Hepatocyte (in vitro differentiated cells): Measurements from ENCODE around the gene EPHA8. TPM values are rescaled to one million over a fixed set of nuclear protein-coding genes. Genes with fewer than 3 reads are reported as not detected.

ENCODE experiments used
- DNase-seq: peaks from one replicate; pipeline ENCODE4 v3.0.0-alpha.2; 2016; ENCODE audit warnings: low spot score
- H2AFZ ChIP-seq: fragments of 200-600 bp; sonication (generic); 2 replicates; pipeline ENCODE4 v1.6.0; 2016; ENCODE audit warnings: antibody characterized with exemption, mild to moderate bottlenecking
- H3K27ac ChIP-seq: fragments of 200-600 bp; sonication (generic); 2 replicates; pipeline ENCODE4 v1.5.1; 2016; ENCODE audit warnings: mild to moderate bottlenecking
- H3K27me3 ChIP-seq: fragments of 200-600 bp; sonication (generic); 2 replicates; pipeline ENCODE4 v1.6.1; 2016
- H3K36me3 ChIP-seq: fragments of 200-600 bp; sonication (generic); replicated peaks from 2 replicates; pipeline ENCODE4 v1.5.1; 2016; ENCODE audit warnings: low read depth; ENCODE audit not compliant: insufficient read depth
- H3K4me1 ChIP-seq: fragments of 200-600 bp; sonication (generic); 2 replicates; pipeline ENCODE4 v1.5.1; 2016; ENCODE audit warnings: mild to moderate bottlenecking, moderate library complexity; ENCODE audit not compliant: insufficient read depth
- H3K4me2 ChIP-seq: fragments of 200-600 bp; sonication (generic); 2 replicates; pipeline ENCODE4 v1.6.0; 2016
- H3K4me3 ChIP-seq: fragments of 200-600 bp; sonication (generic); 2 replicates; pipeline ENCODE4 v1.5.1; 2016; ENCODE audit warnings: mild to moderate bottlenecking
- H3K79me2 ChIP-seq: fragments of 200-600 bp; sonication (generic); 2 replicates; pipeline ENCODE4 v1.6.0; 2017; ENCODE audit warnings: mild to moderate bottlenecking
- H3K9me2 ChIP-seq: fragments of 200-600 bp; sonication (generic); replicated peaks from 2 replicates; pipeline ENCODE4 v1.6.0; 2017; ENCODE audit warnings: mild to moderate bottlenecking; ENCODE audit not compliant: insufficient read depth
- H3K9me3 ChIP-seq: fragments of 200-600 bp; sonication (generic); 2 replicates; pipeline ENCODE4 v1.5.1; 2016; ENCODE audit warnings: low read depth, mild to moderate bottlenecking
- H4K20me1 ChIP-seq: fragments of 200-600 bp; sonication (generic); 2 replicates; pipeline ENCODE4 v1.6.0; 2016; ENCODE audit warnings: mild to moderate bottlenecking; ENCODE audit not compliant: insufficient read depth, poor library complexity, severe bottlenecking
- CTCF ChIP-seq: fragments of 200-600 bp; sonication (generic); IDR thresholded peaks from 2 replicates; pipeline ENCODE4 v1.5.1; 2016; ENCODE audit warnings: antibody characterized with exemption, mild to moderate bottlenecking; ENCODE audit not compliant: poor library complexity
- EZH2 ChIP-seq: fragments of 200-600 bp; sonication (generic); IDR thresholded peaks from 2 replicates; pipeline ENCODE4 v1.6.1; 2016; ENCODE audit warnings: antibody characterized with exemption, mild to moderate bottlenecking, borderline replicate concordance
- EZH2phosphoT487 ChIP-seq: fragments of 200-600 bp; sonication (generic); IDR thresholded peaks from one replicate; pipeline ENCODE4 v1.6.1; 2018; ENCODE audit warnings: antibody characterized with exemption, mild to moderate bottlenecking, low read depth, moderate library complexity; ENCODE audit not compliant: unreplicated experiment, severe bottlenecking
- WGBS: methylation state at CpG from one replicate; pipeline ENCODE4 v1.1.6; 2016; ENCODE audit warnings: low lambda C conversion rate; ENCODE audit errors: missing lambda C conversion rate; 5-methylcytosine and 5-hydroxymethylcytosine counted together
- polyA plus RNA-seq: library from polyadenylated mRNA; unstranded; fragments of >200 nt; fragmentation: Nextera tagmentation; extraction: Ambion mirVana; gene quantifications from 2 replicates; pipeline ENCODE4 v1.2.1, GENCODE V29; 2016
- total RNA-seq: library from RNA; depleted of rRNA; stranded (reverse); fragments of >200 nt; gene quantifications from 2 replicates; pipeline ENCODE4 v1.2.3, GENCODE V29; 2014

EPHA8 gene
- total and polyA plus RNA-seq, 2 experiments from 2014 or later: not detected

- WGBS: 90% methylated on average over 2 of the region's 6 CpGs
- H3K27me3 ChIP-seq: peaks cover 34% of the 10 kb centered on the region
- no peak overlapping the region for H3K4me3 ChIP-seq
- no peak overlapping the region for H2AFZ ChIP-seq
- no peaks in the 10 kb centered on the region for H3K79me2 ChIP-seq
- no peaks in the 10 kb centered on the region for H4K20me1 ChIP-seq
- no peaks in the 10 kb centered on the region for H3K9me2 ChIP-seq
- TF ChIP-seq EZH2phosphoT487 (no peak), EZH2 (no peak), CTCF (no peak)
- no peak overlapping the region for H3K27ac ChIP-seq
- no peaks in the 10 kb centered on the region for H3K9me3 ChIP-seq
- DNase-seq: no peak
- H3K4me1 ChIP-seq: no peaks in the 10 kb centered on the region
- no peaks in the 10 kb centered on the region for H3K36me3 ChIP-seq
- H3K4me2 ChIP-seq: no peak overlapping the region
Observed at GRCh38 chr1:22547186-22547817, 16.0 kb upstream of the EPHA8 start.

- Histone ChIP-seq H3K4me3 (no peak overlapping the region), H4K20me1 (no peaks in the 10 kb centered on the region), H3K27me3 (peaks cover 34% of the 10 kb centered on the region), H3K4me1 (no peaks in the 10 kb centered on the region), H3K27ac (no peak overlapping the region), H3K9me3 (no peaks in the 10 kb centered on the region), H2AFZ (no peak overlapping the region), H3K4me2 (no peak overlapping the region), H3K36me3 (no peaks in the 10 kb centered on the region), H3K79me2 (no peaks in the 10 kb centered on the region), H3K9me2 (no peaks in the 10 kb centered on the region)
- 59% methylated on average over 12 of the region's 12 CpGs for WGBS
- TF ChIP-seq EZH2 (no peak), EZH2phosphoT487 (no peak), CTCF (no peak)
- DNase-seq: no peak
Observed at GRCh38 chr1:22547818-22548462, 15.3 kb upstream of the EPHA8 start.

- Histone ChIP-seq H3K4me2 (no peak overlapping the region), H3K36me3 (no peaks in the 10 kb centered on the region), H4K20me1 (no peaks in the 10 kb centered on the region), H3K4me3 (no peak overlapping the region), H3K9me3 (no peaks in the 10 kb centered on the region), H2AFZ (no peak overlapping the region), H3K27ac (no peak overlapping the region), H3K4me1 (no peaks in the 10 kb centered on the region), H3K9me2 (no peaks in the 10 kb centered on the region), H3K27me3 (peaks cover 30% of the 10 kb centered on the region), H3K79me2 (no peaks in the 10 kb centered on the region)
- TF ChIP-seq EZH2phosphoT487 (no peak), CTCF (no peak), EZH2 (no peak)
- no peak for DNase-seq
- WGBS: 85% methylated on average over 11 of the region's 11 CpGs
Observed at GRCh38 chr1:22550021-22550420, 13.3 kb upstream of the EPHA8 start.
